Measurements from ENCODE around the gene PLXNA2.

The PLXNA2 gene

DNA sequence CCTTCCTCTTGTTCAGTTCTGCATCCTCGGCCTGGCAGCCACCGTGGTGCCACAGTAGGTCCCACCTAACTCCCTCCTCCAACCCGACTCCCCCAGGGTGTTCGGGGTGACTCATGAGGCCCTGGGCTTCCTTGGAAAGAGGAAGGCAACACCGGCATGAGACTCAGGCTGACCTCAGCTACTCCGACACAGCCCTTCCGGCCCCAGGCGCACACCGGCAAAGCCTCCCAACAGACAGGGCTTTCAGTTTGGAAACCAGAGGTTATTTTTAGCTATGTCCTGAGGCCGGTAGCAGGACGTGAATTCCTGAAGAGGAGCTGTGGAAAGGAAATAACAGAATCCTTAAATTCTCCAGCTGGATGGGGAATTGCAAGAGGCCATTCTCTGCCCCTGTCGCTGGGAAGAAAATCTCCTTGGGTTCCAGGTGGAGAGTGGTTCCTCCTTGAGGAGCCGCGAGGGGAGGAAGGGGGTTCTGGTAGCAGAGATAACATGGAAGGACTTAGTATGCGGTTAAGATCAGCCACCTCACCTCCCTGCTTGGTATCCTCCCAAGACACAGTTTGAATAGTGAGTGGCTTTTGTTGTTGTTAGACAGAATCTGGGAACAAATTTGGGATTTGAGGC, 24.4 kb downstream of the PLXNA2 start:
- DNase-seq, result peak; percentile 54

- DNase-seq, result no peak
These were observed 25.0 kb downstream of the PLXNA2 start for GRCh38 chr1:208219098-208219658.

GRCh38 chr1:208218237-208219097, 25.7 kb downstream of the PLXNA2 start:
- DNase-seq, result no peak

GRCh38 chr1:208217781-208218180, 26.4 kb downstream of the PLXNA2 start:
- DNase-seq, result no peak

GRCh38 chr1:208216806-208217205, 27.4 kb downstream of the PLXNA2 start:
- DNase-seq, result no peak

- DNase-seq, result no peak
These were observed 28.1 kb downstream of the PLXNA2 start for GRCh38 chr1:208216062-208216461.

GRCh38 chr1:208215393-208215792, 28.8 kb downstream of the PLXNA2 start:
- DNase-seq, result no peak

- peak; percentile 55 for DNase-seq
These were observed 30.4 kb downstream of the PLXNA2 start for GRCh38 chr1:208213786-208214185.

- no peak for DNase-seq
These were observed 31.3 kb downstream of the PLXNA2 start for GRCh38 chr1:208212893-208213292.

- peak; percentile 34 for DNase-seq
These were observed 32.0 kb downstream of the PLXNA2 start for GRCh38 chr1:208211921-208212843.

DNA sequence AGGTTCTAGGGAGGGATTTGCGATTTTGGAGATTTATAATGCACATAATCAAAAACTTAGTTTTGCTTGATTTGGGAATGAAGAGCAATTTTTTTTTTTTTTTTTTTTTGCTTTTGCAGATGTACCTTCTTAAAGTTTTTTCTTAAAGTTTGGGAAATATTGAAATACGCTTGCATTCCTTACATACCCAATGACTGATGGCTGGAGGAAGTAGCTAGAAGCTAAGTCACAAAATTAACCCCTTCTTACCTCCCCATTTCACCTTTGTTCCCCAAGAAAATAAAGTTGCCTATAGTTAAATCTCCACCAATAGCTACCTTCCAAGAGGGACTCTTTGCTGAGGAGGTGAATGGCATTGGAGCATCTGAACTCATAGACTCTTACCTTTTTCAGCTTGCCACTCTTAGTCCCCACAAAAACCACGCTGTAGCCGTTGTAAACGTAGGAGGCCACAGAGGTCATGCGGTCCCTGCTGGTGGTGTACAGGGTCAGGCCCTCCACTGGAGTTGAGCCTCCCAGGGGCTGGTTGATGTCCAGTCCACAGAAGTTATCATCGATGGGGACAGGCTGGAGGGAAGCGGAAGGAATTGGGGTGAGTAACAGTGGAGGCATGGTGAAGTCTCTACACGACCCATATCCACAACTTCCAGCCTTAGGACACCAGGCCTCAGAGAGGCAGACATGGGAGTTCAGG, 34.1 kb downstream of the PLXNA2 start:
- no peak for DNase-seq

DNA sequence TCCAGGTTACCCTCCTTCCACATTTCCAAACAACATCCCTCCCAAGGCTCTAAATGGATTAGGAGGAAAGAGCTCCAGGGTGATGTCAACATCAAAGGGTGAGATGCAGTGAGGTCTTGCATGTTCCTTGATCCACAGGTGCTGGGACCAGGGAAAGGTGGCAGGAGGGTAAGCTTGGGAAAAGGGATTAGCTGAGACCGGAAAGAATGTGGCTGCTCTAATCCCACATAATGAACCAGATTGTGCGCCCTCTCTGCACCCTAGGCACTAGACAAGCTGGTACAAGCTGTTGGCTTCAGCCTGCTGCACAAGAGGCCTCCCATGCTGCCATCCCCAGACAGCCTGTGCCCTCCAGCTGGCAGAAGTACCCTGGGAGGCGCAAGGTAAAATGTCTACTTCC, 34.9 kb downstream of the PLXNA2 start:
- no peak for DNase-seq

- no peak for DNase-seq
These were observed 36.1 kb downstream of the PLXNA2 start for GRCh38 chr1:208208132-208208487.

DNA sequence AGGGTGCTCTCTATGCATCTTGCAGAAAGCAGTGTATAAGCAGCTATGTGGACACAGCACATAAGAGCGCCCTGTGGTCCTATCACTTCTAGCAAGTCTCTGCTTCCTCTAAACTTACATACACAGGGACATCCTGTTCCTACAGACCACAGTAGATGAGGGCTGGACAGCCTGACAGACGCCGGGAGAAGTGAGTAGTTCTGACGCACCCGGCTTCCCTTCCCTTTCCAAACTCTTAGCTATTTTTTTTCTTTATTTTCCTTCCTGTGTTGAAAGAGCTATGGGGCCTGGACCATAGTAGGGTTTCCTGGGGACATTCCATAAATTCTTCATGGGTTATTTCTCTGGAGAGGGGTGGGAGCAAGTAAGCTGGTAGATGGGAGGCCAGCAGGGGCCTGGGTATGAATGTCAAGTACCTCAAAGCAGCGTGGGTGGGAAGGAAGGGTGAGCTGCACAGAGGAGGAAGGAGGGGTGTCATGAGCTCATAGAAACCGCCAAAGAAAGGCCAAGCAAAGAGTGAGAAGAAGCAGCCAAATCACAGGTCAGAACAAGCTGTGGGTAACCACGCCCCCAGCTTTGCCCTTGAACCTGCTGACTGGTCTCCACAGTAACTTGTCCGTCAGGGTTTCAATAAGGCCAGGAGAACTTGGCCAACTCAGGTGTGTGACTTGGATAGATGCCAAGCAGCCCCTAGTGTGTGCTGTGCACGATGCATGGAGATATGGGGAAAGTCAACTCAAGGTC, 36.6 kb downstream of the PLXNA2 start:
- DNase-seq, result peak; percentile 81

- DNase-seq, result no peak
These were observed 38.0 kb downstream of the PLXNA2 start for GRCh38 chr1:208206092-208206698.

- no peak for DNase-seq
These were observed 38.8 kb downstream of the PLXNA2 start for GRCh38 chr1:208205216-208206013.

DNA sequence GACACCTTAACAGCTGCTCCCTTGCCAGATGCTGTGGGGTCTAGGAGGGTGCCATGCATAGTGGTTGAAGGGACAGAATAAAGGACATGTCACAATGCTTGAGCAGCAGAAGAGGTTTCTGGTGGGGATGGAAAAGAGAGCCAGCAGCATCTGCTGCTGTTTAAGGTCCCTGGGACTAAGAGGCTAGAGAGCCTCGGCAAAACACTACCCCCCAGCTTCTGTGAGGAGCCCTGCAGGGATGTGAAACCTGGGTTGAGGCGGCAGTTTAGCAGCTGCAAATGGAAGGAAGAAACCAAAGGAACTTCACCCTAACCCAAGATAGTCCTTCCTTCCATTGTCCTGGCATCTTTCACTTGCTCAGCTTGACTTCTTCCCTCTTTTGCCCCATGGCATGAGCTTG, 39.4 kb downstream of the PLXNA2 start:
- DNase-seq, result no peak

DNA sequence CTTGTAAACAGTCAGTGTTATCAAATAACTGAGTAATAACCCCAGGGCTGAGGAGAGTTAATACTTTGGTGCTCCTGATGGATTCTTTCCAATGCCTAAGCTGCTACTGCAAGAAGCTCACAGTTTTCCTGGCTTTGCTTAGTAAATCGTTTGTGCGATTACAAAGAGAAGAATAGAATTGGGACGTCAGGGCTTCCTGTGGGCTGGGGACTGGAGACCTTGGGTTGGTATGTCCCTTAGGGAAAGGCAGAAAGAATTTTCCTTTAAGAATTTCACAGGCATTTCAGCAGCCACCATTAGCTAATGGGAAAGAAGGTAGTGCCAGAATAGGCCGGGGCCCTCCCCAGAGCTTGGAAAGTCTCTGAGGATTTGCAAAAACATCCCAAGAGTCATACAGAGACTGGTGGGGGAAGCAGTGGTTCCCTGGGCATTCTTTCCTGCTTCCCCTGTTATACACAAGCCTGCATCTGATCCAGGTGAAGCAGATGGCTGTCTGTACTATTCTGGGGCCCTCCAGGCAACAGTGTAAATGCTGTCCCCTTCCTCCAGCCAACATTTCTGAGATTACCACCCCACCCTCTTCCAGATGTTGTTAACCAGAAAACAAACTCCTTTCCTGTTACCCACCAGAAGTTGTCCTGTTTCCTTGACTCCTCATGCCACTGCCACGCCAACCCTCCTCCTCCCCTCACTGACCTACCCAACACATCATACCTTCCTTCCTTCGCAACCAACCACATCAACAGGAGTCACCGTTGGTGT, 40.2 kb downstream of the PLXNA2 start:
- no peak for DNase-seq

GRCh38 chr1:208203127-208203847, 40.9 kb downstream of the PLXNA2 start:
- no peak for DNase-seq

Measured in suppressor macrophage treated with lipopolysaccharide for 4 hours (primary cell).